GM12892 (cell line): ENCODE measurements around the gene KRTAP2-4.

Experiments used
- POLR2AphosphoS5 ChIP-seq: IDR thresholded peaks from 2 replicates; pipeline ENCODE4 v1.6.1; 2011; ENCODE audit warnings: low read depth, low read length, control low read depth
- TAF1 ChIP-seq: IDR thresholded peaks from 2 replicates; pipeline ENCODE4 v1.6.1; 2011; ENCODE audit warnings: low read depth, mild to moderate bottlenecking, control low read depth, low read length, borderline replicate concordance

DNA sequence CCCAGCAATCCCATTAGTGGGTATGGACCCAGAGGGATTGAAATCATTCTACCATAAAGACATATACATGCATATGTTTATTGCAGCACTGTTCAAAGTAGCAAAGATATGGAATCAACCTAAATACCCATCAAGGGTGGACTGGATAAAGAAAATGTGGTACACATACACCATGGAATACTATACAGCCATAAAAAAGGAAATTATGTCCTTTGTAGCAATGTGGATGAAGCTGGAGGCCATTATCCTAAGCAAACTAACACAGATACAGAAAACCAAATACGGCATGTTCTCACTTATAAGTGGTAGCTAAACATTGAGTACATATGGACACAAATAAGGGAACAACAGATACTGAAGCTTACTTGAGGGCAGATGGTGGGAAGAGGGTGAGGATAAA is 8.1 kb downstream of the KRTAP2-4 start:
- no peak for TF ChIP-seq POLR2AphosphoS5
- no peak for TF ChIP-seq TAF1
